ENCODE results near the gene STIM1.
"Not testable (repeated sequence)": the region's sequence is repeated elsewhere in the genome, so short reads cannot be mapped to it uniquely, and the experiment has no call there.

Gene STIM1

GRCh38 chr11:3849297-3849874, 6.1 kb upstream of the STIM1 start:
- no peak for DNase-seq
- intact Hi-C loops (cut with DNase I): no loop called here

- no peak for DNase-seq
- intact Hi-C loops (cut with DNase I): loop anchor here (10.0 kb wide), 1 partner anchor 131 kb away; no protein-coding TSS in a partner anchor
Observed at GRCh38 chr11:3853545-3853842, 2.0 kb upstream of the STIM1 start.

- DNase-seq: no peak
- intact Hi-C loops (cut with DNase I): loop anchor here (10.0 kb wide), 1 partner anchor 131 kb away; no protein-coding TSS in a partner anchor
Observed at GRCh38 chr11:3853899-3854659, 1.4 kb upstream of the STIM1 start.

GRCh38 chr11:3854660-3854976, 846 bp upstream of the STIM1 start:
- intact Hi-C loops (cut with DNase I): loop anchor here (10.0 kb wide), 1 partner anchor 130 kb away; no protein-coding TSS in a partner anchor
- DNase-seq: no peak

- intact Hi-C loops (cut with DNase I): loop anchor here (1.0 to 10.0 kb wide), 3 partner anchors 15 to 216 kb away; no protein-coding TSS in a partner anchor
- peak in 5 of 10 donors; percentile 8 to 88 (median 24) for DNase-seq
Observed at GRCh38 chr11:3855808-3856491, 486 bp downstream of the STIM1 start.

- intact Hi-C loops (cut with DNase I): loop anchor here (10.0 kb wide), 1 partner anchor 128 kb away; no protein-coding TSS in a partner anchor
- DNase-seq: no peak
Observed at GRCh38 chr11:3856856-3857553, 1.5 kb downstream of the STIM1 start.

GRCh38 chr11:3857628-3858027, 2.2 kb downstream of the STIM1 start:
- DNase-seq: no peak
- intact Hi-C loops (cut with DNase I): loop anchor here (10.0 kb wide), 1 partner anchor 127 kb away; no protein-coding TSS in a partner anchor

- DNase-seq: no peak
- intact Hi-C loops (cut with DNase I): loop anchor here (10.0 kb wide), 1 partner anchor 125 kb away; no protein-coding TSS in a partner anchor
Observed at GRCh38 chr11:3859373-3859881, 4.0 kb downstream of the STIM1 start.

GRCh38 chr11:3860375-3860774, 4.9 kb downstream of the STIM1 start:
- intact Hi-C loops (cut with DNase I): no loop called here
- no peak for DNase-seq

GRCh38 chr11:3860898-3861393, 5.5 kb downstream of the STIM1 start:
- DNase-seq; intact Hi-C loops (cut with DNase I): not testable (repeated sequence)

- intact Hi-C loops (cut with DNase I): no loop called here
- no peak for DNase-seq
Observed at GRCh38 chr11:3861683-3862082, 6.2 kb downstream of the STIM1 start.

GRCh38 chr11:3865388-3866193, 10.1 kb downstream of the STIM1 start:
- intact Hi-C loops (cut with DNase I): no loop called here

GRCh38 chr11:3866206-3866605, 10.7 kb downstream of the STIM1 start:
- DNase-seq: no peak
- intact Hi-C loops (cut with DNase I): no loop called here

More at GRCh38 chr11:3865388-3866193, 10.1 kb downstream of the STIM1 start:
- DNase-seq: no peak

GRCh38 chr11:3866836-3867208, 11.4 kb downstream of the STIM1 start:
- intact Hi-C loops (cut with DNase I): no loop called here
- no peak for DNase-seq

GRCh38 chr11:3867209-3868091, 12.0 kb downstream of the STIM1 start:
- no peak for DNase-seq
- intact Hi-C loops (cut with DNase I): no loop called here

- DNase-seq: no peak
- intact Hi-C loops (cut with DNase I): no loop called here
Observed at GRCh38 chr11:3873712-3874349, 18.4 kb downstream of the STIM1 start.

GRCh38 chr11:3876613-3877012, 21.1 kb downstream of the STIM1 start:
- intact Hi-C loops (cut with DNase I): no loop called here
- DNase-seq: no peak
